SKM-1 treated with dmso at 0.1 percent for 144 hours (cell line): ENCODE results near the gene TXN2.
"Not testable (repeated sequence)": the region's sequence is repeated elsewhere in the genome, so short reads cannot be mapped to it uniquely, and the experiment has no call there.

ENCODE experiments used
- DNase-seq: peaks from one replicate; lab custom pipeline; 2025; ENCODE audit not compliant: unreplicated experiment; lab: John Stamatoyannopoulos, UW

Gene TXN2

DNA sequence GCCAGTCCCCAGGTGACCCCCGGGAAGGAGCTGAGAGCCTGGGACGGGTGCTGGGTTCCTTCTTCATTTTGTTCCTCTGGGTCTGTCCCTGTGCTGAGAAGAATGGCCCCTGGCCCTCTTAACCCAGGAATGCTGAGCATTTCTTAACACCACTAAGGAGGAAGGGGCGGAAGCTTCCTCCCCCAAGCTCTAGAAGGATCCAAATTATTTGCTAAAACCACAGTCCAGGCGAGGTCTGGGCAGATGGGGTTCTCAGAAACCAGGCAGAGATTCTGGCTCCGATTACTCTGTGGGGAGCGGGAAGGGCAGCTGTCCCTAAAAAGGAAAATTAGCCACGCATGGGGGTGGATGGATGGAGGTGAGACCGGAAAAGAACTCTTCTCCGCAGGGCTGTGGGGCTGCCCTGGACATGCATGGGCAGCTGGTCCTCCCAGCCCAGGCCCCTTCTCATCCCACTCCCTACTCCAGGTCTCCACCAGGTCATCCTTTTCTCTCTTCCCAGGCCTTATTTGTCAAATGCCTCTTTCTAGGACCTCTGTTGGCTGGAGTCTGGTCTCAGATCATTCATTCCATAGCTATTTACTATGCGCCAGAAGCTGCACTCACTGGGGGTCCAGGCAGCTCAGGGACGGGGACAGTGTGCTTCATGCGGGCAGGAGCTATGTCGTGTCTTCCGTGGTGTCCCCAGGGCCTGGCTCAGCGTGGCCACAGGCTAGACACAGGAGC is 48.7 kb downstream of the TXN2 start:
- DNase-seq: no peak

DNA sequence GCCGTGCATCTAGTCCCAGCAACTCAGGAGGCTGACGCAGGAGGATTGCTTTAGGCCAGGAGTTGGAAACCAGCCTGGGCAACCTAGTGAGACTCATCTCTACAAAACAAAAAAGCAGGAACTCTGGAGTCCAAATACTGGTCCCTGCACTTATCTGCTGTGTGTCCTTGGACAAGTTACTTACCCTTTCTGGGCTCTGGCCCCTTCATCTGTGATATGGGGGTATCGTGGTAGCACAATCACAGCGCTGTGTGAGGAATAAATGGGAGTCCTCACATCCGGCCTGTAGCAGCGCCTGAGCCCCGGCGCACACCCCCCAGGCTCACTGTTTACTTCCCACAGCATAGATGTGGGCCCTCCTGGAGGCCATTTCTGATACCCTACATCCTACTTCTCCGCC is 49.5 kb downstream of the TXN2 start:
- no peak for DNase-seq

DNA sequence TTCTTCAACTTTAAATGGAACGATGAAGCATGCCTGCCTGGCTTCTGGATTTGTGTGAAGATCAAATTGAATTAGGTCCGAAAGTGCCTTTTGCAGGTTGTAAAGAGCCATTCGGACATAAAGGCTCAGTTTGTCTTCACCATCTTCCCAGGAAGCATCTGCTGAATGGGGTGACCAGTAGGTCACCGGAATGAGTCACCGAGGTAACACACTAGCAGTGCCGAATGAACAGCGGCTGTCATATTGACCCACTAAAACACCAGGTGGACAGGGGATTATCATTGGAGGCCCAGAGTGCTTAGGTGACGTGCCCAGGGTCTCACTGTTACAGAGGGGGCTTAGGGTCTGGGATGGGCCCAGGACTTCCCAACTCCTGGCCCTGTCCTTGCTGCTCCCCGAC is 50.6 kb downstream of the TXN2 start:
- DNase-seq: no peak

DNA sequence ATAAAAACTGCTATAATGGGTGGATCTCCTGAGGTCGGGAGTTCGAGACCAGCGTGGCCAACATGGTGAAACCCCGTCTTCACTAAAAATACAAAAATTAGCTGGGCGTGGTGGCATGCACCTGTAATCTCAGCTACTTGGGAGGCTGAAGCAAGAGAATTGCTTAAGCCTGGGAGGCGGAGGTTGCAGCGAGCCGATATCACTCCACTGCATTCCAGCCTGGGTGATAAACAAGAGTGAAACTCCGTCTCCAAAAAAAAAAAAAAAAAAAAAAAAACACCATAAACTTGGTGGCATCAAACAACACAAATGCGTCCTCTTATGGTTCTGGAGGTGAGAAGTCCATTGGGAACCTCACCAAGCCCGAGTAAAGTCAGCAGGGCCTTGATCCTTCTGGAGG is 53.5 kb downstream of the TXN2 start:
- DNase-seq: not testable (repeated sequence)

DNA sequence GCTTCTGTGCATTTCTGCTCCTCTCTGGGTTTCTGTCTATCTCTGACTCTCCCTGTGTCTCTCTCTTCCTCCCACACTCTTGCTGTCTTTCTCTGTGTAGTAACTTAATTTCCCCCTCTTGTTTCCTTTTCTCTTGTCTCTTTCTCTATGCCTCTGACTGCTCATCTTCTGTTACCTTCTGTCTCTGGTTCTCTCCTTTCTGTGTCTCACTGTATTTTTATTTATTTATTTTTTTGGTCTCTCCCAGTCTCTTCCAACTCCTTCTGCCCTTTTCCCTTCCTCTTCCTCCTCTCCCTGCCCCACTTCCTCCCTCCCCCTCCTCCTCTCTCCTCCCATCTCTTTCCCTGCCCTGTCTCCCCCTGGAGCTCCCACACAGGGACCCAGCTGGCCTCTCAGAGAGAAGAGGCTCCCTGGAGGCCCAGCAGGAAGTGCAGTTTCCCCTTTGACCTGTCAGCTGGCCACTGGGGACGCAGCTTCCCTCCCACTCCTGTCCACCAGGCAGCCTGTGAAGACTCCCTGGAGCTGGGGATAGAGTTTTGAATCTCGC is 55.4 kb downstream of the TXN2 start:
- DNase-seq: peak; percentile 33

DNA sequence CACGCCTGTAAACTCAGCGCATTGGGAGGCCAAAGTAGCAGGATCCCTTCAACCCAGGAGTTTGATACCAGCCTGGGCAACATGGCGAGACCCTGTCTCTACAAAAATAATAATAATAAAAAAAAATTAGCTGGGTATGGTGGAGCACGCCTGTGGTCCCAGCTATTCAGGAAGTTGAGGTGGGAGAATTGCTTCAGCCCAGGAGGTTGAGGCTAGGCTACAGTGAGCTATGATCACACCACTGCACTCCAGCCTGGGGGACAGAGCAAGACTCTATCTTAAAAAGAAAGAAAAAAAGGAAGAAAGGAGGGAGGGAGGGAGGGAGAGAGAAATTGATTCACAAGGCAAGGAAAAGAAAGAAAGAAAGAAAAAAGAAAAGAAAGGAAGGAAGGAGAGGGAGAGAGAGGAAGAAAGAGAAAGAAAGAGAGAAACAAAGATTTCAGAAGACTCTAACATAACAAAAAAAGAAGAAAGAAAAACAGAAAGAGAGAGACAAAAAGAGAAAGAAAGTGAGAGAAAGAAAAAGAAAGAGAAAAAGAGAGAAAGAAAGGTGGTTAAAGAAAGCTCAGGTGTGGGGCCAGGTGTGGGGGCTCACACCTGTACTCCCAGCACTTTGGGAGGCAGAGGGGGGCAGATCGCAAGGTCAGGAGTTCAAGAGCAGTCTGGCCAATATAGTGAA is 56.4 kb downstream of the TXN2 start:
- DNase-seq: peak; percentile 33

DNA sequence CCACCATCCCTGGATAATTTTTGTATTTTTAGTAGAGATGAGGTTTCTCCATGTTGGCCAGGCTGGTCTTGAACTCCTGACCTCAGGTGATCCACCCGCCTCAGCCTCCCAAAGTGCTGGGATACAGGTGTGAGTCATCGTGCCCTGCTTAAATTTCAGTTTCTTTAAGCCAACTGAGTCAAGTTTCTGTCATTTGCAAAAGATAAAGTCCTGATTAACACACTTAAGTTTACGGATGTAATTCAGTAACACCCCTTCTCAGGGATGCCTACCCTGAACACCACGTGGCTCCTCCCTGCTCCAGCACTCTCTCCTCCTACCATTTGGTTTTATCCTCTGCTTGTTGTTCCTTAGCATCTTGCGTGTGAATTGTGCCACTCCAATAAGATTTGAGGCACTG is 57.0 kb downstream of the TXN2 start:
- DNase-seq: not testable (repeated sequence)

DNA sequence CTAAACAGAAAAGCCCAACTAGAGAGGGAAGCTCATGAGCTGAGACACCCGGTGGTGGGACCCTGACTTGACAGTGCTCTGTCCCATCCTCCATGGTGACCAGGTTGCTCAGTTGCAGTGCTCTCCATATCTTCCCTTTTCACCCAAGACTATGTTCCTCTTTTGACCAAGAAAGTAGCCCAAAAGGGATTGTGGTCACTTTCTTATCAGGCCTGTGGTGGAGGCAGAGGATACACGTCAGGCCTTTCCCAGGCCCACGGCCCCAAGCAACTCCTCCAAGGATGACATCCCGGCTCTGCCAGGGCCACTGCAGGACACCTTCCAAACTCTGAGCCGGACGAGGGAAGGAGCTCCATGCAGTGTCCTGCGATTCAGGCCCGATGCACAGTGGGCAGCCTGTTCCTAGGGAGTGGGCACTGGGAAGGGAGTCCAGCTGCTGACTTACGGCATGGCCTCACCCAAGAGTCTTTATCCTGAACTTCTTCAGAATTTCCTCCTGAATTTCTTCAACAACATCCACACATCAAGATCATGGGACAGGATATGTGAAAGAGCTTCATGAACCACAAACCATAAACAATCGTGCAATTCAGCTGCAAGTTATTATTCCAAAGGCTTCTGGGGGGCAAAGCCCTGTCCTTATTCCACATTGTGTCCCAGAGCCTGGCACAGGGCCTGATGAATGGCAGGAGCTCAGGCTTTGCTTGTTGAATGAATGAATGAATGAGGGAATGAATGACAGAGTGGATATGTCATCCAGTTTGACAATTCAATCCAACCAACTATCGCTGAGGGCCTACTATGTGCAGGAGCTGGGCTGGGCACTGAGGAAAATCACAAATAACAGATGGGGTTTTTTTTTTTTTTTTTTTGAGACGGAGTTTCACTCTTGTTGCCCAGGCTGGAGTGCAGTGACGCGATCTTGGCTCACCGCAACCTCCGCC is 57.7 kb downstream of the TXN2 start:
- peak; percentile 98 for DNase-seq

DNA sequence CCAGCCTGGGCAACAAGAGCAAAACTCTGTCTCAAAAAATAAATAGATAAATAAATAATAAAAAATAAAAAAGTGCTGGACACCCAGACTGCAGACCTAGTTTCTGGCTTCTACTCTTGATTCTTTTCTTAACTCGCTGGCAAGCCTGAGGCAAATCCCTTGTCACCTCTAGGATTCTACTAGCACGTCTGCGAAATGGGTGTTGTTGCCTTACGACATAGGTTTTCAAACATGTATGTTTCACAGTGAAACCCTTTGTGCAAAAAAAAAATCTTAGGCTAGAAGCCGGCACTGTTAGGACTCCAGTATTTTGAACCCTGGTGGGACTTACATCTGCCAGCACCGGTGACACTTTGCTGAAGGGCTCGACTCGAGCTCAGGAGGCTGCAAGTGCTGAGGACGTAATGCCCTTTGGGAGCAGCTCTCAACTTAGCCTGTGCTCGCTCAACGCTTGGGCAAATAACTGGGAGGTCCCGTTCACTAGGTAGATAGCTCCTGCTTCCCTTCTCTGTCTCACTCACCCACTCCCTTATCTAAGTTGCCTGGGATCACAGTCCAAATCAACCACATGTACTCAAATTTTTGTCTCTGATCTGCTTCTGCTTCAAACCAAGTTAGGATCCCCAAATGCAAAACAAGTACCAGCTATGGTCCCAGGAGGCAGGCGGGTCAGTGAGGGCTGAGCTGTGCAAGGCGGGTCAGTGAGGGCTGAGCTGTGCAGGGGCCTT is 59.0 kb downstream of the TXN2 start:
- DNase-seq: no peak

DNA sequence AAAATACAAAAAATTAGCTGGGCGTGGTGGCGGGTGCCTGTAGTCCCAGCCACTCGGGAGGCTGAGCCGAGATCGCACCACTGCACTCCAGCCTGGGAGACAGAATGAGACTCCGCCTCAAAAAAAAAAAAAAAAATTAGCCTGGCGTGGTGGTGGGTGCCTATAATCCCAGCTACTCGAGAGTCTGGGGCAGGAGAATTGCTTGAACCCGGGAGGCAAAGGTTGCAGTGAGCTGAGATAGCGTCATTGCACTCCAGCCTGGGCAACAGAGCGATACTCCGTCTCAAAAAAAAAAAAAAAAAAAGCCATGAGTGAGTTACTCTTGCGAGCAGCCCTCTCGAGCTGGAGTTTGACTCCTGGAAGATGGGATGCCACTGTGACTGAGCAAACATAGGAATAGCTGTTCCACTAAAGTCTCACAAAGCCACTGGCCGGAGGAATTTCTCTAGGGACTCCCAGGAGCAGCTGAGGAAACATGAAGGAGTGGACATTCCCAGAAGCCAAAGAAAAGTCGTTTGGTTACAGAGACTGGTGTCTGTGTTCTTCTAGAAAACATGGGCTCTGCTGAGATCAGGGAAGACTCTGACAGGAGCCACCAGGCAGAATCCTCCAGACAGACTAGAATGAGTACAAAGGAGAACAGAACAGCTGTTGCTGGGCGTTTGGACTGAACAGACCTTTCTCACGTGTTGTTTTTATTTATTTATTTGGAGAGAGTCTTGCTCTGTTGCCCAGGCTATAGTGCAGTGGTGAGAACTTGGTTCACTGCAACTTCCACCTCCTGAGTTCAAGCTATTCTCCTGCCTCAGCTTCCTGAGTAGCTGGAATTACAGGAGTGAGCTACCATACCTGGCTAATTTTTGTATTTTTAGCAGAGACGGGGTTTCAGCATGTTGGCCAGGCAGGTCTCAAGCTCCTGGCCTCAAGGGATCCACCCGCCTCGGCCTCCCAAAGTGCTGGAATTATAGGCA is 61.2 kb downstream of the TXN2 start:
- DNase-seq: no peak

DNA sequence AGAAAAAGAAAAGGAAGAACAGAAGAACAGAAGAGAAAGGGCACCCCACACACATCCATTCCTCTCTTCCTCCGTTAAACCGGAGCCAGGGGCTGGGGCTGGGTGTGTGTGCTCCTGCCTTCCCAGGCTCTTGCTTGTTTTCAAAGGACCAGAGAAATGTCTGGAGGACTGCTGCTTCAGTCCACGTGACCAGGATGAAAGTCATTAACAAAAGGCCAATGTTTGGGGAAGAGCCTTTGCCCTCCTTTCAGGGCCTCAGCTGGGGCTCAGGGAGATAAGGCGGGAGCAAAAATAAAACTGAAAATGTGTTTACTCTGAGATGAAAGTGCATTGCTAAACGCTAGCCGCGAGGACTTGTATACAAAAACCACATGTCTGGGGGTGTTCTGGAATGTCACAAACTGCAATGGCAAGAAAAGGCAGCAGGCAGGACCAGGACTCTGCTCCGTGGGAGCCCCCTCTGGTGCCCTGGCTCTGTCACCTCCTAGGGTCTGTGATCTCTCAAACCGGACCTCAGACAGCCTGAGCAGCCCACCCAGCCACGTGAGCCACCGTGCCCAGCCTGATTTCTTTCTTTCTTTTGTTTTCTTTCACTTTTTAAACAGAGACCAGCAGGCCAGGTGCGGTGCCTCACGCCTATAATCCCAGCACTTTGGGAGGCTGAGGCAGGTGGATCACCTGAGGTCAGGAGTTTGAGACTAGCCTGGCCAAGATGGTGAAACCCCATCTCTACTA is 62.1 kb downstream of the TXN2 start:
- DNase-seq: no peak

DNA sequence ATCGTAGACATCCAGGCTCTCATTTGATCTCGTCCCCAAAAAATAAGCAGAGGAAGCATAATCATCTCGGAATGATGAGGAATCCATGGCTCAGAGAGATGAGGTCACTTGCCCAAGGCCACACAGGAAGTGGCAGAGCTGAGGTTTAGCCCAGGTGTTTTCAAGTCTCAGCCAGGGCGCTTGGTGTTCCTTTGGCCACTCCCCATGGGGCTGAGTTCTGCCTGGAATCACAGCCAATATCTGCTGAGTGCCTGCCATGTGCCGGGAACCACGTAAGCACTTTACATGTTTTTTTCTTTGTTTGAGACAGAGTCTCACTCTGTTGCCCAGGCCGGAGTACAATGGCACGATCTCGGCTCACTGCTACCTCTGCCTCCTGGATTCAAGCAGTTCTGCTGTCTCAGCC is 64.2 kb downstream of the TXN2 start:
- DNase-seq: no peak
